Measurements from ENCODE around the gene TTBK2. TPM values are rescaled to one million over a fixed set of nuclear protein-coding genes. Genes with fewer than 3 reads are reported as not detected.

TTBK2 gene
- total RNA-seq, 1 experiment from 2014 or later = 10.6 TPM

DNA sequence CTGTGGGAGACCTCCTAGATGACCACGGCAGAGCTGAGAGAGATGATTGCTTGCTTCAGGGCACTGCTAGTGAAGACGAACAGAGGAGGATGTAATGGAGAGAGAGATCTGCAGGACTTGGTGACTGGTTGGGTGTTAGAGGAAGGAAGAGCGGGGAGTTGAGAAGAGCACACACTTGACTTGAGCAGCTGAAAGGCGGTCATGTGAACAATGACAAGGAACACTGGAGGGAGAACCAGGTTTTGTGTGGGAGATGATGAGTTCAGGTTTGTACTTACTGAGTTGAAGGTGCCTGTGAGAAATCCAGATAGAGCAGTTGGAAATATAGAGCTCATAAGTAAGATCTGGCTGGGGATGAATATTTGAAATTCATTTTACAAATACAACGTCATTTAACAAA is 224.0 kb downstream of the TTBK2 start:
- no peak overlapping the region for H2BK15ac ChIP-seq (ENCODE audit: low read depth, low read length)
- no peak overlapping the region for H2BK120ac ChIP-seq (ENCODE audit: low read depth, low read length, poor library complexity, severe bottlenecking)
- no peak overlapping the region for H2BK20ac ChIP-seq (ENCODE audit: low read depth, low read length, poor library complexity, severe bottlenecking)
- no peaks in the 10 kb centered on the region for H3K27me3 Mint-ChIP-seq (ENCODE audit: low read depth)
- no peaks in the 10 kb centered on the region for H3K9me3 ChIP-seq (ENCODE audit: control insufficient read depth, low read depth, low read length)
- no peak overlapping the region for H3K4ac ChIP-seq (ENCODE audit: low read depth, low read length)
- peaks cover 6 to 22% (median 9%) of the 10 kb centered on the region in 3 experiments; a peak in 6 of 7 replicates for H3K36me3 Mint-ChIP-seq (ENCODE audit: insufficient read depth in 1 of 3, low read depth in 3 of 3)
- H3K14ac ChIP-seq (ENCODE audit: insufficient read depth, low read length) = no peak overlapping the region
- H4K5ac ChIP-seq (ENCODE audit: insufficient read length, low read depth, low read length) = no peak overlapping the region
- no peak overlapping the region for H4K8ac ChIP-seq (replicated peaks; ENCODE audit: insufficient read length, low read depth, low read length)
- no peak overlapping the region for H2BK12ac ChIP-seq (ENCODE audit: insufficient read length, low read depth, low read length)
- TF ChIP-seq, protein P1, sequence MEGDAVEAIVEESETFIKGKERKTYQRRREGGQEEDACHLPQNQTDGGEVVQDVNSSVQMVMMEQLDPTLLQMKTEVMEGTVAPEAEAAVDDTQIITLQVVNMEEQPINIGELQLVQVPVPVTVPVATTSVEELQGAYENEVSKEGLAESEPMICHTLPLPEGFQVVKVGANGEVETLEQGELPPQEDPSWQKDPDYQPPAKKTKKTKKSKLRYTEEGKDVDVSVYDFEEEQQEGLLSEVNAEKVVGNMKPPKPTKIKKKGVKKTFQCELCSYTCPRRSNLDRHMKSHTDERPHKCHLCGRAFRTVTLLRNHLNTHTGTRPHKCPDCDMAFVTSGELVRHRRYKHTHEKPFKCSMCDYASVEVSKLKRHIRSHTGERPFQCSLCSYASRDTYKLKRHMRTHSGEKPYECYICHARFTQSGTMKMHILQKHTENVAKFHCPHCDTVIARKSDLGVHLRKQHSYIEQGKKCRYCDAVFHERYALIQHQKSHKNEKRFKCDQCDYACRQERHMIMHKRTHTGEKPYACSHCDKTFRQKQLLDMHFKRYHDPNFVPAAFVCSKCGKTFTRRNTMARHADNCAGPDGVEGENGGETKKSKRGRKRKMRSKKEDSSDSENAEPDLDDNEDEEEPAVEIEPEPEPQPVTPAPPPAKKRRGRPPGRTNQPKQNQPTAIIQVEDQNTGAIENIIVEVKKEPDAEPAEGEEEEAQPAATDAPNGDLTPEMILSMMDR (conservative IDR thresholded peaks at IDR 0.05) = no peak
- no peak overlapping the region for H3K9ac ChIP-seq (ENCODE audit: extremely low read depth, insufficient read length, low read length)
- no peaks in the 10 kb centered on the region for H3K79me1 ChIP-seq (ENCODE audit: insufficient read depth, low read depth, low read length, poor library complexity, severe bottlenecking)
- H2AK5ac ChIP-seq (ENCODE audit: insufficient read length, low read length) = no peak overlapping the region
- DNase-seq = no peak
- H3K4me1 Mint-ChIP-seq = peaks cover 0 to 3% of the 10 kb centered on the region in 2 experiments; a peak in 1 of 4 replicates
- no peak overlapping the region for H4K91ac ChIP-seq (ENCODE audit: insufficient read length, low read depth, low read length)
- H3K4me1 ChIP-seq (ENCODE audit: insufficient read depth, low read length) = no peaks in the 10 kb centered on the region
- H3K27ac ChIP-seq (ENCODE audit: insufficient read length, low read depth, low read length) = no peak overlapping the region
- H2BK5ac ChIP-seq (ENCODE audit: insufficient read length, low read length) = no peak overlapping the region
- no peak overlapping the region for H3K56ac ChIP-seq (ENCODE audit: insufficient read length, low read depth, low read length)
- H3K9me3 Mint-ChIP-seq = peaks cover 3% of the 10 kb centered on the region in 2 experiments; a peak in 2 of 5 replicates
- H3K79me2 ChIP-seq (ENCODE audit: insufficient read depth, low read length) = no peaks in the 10 kb centered on the region
- no CpG with 5 or more reads among the region's 5 CpGs for WGBS (ENCODE audit: extremely low coverage, insufficient read length, low lambda C conversion rate)
- no peaks in the 10 kb centered on the region for H3K27me3 ChIP-seq (ENCODE audit: insufficient read depth, low read length)
- H3K23ac ChIP-seq (ENCODE audit: insufficient read length, low read depth, low read length) = no peak overlapping the region
- no peak overlapping the region for H3K4me2 ChIP-seq (ENCODE audit: insufficient read depth, insufficient read length, low read length)
- H3K18ac ChIP-seq (ENCODE audit: insufficient read length, low read depth, low read length) = no peak overlapping the region
- H4K20me1 ChIP-seq (ENCODE audit: control insufficient read depth, insufficient read depth, insufficient read length) = no peaks in the 10 kb centered on the region
- H3K4me3 Mint-ChIP-seq = no peak overlapping the region
- no peaks in the 10 kb centered on the region for H3K23me2 ChIP-seq (ENCODE audit: insufficient read length, low read depth, low read length, poor library complexity, severe bottlenecking)
- H3T11ph ChIP-seq (ENCODE audit: low read length) = no peak overlapping the region
- no peak overlapping the region for H2AFZ ChIP-seq (ENCODE audit: low read length)
- H3K27ac Mint-ChIP-seq = no peak overlapping the region; a peak in 1 of 7 replicates

Measured in H9 (cell line).